ENCODE data around the gene SLC12A6. TPM values are rescaled to one million over a fixed set of nuclear protein-coding genes. Genes with fewer than 3 reads are reported as not detected.
A peak's percentile ranks its signal among the peaks of the same experiment; 100 is the strongest.

SLC12A6 gene
- polyA plus RNA-seq, 4 donors, result 3.5 to 26.0 (median 5.8) TPM

- H3K4me1 ChIP-seq (ENCODE audit: control insufficient read depth in 3 of 3, insufficient read depth in 2 of 3, low read depth in 1 of 3, low read length in 2 of 3), result no peaks in the 10 kb centered on the region
- WGBS, 3 donors, result 86 to 94% (median 89%) methylated on average over 1 of the region's 1 CpG
- DNase-seq (no peak), FAIRE-seq (no peak)
- H3K27ac ChIP-seq (ENCODE audit: low read depth in 1 of 3, low read length in 2 of 3), result no peak overlapping the region
- H3K27me3 ChIP-seq (ENCODE audit: control insufficient read depth in 3 of 3, insufficient read depth in 3 of 3, low read length in 3 of 3), result no peaks in the 10 kb centered on the region
- H3K9me3 ChIP-seq (ENCODE audit: control insufficient read depth in 2 of 2, insufficient read depth in 1 of 2, low read depth in 1 of 2, low read length in 1 of 2), result no peaks in the 10 kb centered on the region
- no peak overlapping the region for H3K4me3 ChIP-seq (ENCODE audit: low read depth in 1 of 3, low read length in 3 of 3)
- peaks cover 2% of the 10 kb centered on the region in 3 donors for H3K36me3 ChIP-seq (ENCODE audit: control insufficient read depth in 3 of 3, insufficient read depth in 2 of 3, low read depth in 1 of 3, low read length in 3 of 3)
Measured at GRCh38 chr15:34311563-34311962, 26.0 kb downstream of the SLC12A6 start.

- Histone ChIP-seq H3K9me3 (ENCODE audit: control insufficient read depth in 2 of 2, insufficient read depth in 1 of 2, low read depth in 1 of 2, low read length in 1 of 2) (no peaks in the 10 kb centered on the region), H3K36me3 (ENCODE audit: control insufficient read depth in 3 of 3, insufficient read depth in 2 of 3, low read depth in 1 of 3, low read length in 3 of 3) (peaks cover 0 to 4% (median 0%) of the 10 kb centered on the region in 3 donors), H3K27me3 (ENCODE audit: control insufficient read depth in 3 of 3, insufficient read depth in 3 of 3, low read length in 3 of 3) (no peaks in the 10 kb centered on the region), H3K27ac (ENCODE audit: low read depth in 1 of 3, low read length in 2 of 3) (no peak overlapping the region), H3K4me3 (ENCODE audit: low read depth in 1 of 3, low read length in 3 of 3) (no peak overlapping the region), H3K4me1 (ENCODE audit: control insufficient read depth in 3 of 3, insufficient read depth in 2 of 3, low read depth in 1 of 3, low read length in 2 of 3) (no peaks in the 10 kb centered on the region)
- FAIRE-seq (no peak), DNase-seq (no peak)
Measured at GRCh38 chr15:34304613-34305012, 33.0 kb downstream of the SLC12A6 start.

DNA sequence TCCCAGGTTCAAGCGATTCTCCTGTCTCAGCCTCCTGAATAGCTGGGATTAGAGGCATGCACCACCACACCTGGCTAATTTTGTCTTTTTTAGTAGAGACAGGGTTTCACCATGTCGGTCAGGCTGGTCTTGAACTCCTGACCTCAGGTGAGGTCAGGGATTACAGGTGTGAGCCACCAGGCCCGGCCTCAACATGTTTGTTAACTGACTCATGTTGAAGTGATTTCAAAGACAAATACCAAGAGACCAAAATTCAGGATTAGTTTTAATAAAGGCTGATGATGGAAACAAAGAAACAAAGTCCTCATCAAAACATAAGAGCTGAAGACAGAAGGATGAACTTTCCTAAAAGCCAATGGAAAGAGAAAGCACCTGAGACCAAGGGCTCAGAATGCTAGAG lies 36.5 kb downstream of the SLC12A6 start:
- Histone ChIP-seq H3K9me3 (ENCODE audit: control insufficient read depth in 2 of 2, insufficient read depth in 1 of 2, low read depth in 1 of 2, low read length in 1 of 2) (no peaks in the 10 kb centered on the region), H3K4me3 (ENCODE audit: low read depth in 1 of 3, low read length in 3 of 3) (no peak overlapping the region), H3K27ac (ENCODE audit: low read depth in 1 of 3, low read length in 2 of 3) (no peak overlapping the region), H3K4me1 (ENCODE audit: control insufficient read depth in 3 of 3, insufficient read depth in 2 of 3, low read depth in 1 of 3, low read length in 2 of 3) (peaks cover 0 to 3% (median 0%) of the 10 kb centered on the region in 3 donors), H3K27me3 (ENCODE audit: control insufficient read depth in 3 of 3, insufficient read depth in 3 of 3, low read length in 3 of 3) (no peaks in the 10 kb centered on the region), H3K36me3 (ENCODE audit: control insufficient read depth in 3 of 3, insufficient read depth in 2 of 3, low read depth in 1 of 3, low read length in 3 of 3) (peaks cover 0 to 2% (median under 1%) of the 10 kb centered on the region in 3 donors)
- 67 to 91% (median 89%) methylated on average over 3 of the region's 3 CpGs for WGBS, 3 donors
- FAIRE-seq (no peak), DNase-seq (no peak)

- no peak overlapping the region for H3K4me3 ChIP-seq (ENCODE audit: low read depth in 1 of 3, low read length in 3 of 3)
- 5 to 19% (median 16%) methylated on average over 1 of the region's 1 CpG for WGBS, 3 donors
Measured at GRCh38 chr15:34297059-34297458, 40.5 kb downstream of the SLC12A6 start.

DNA sequence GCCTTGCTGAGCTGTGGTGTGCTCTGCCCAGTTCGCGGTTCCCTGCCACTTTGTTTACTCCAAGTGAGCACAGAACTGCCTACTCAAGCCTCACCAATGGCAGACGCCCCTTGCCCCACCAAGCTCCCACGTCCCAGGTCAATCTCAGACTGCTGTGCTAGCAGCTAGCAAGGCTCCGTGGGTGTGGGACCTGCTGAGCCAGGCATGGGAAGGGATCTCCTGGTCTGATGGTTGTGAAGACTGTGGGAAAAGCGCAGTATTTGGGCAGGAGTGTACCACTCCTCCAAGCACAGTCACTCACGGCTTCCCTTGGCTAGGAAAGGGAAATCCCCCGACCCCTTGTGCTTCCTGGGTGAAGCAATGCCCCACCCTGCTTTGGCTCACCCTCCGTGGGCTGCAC lies 45.0 kb downstream of the SLC12A6 start:
- WGBS, 3 donors, result 87 to 97% (median 95%) methylated on average over 9 of the region's 9 CpGs
- Histone ChIP-seq H3K27ac (ENCODE audit: low read depth in 1 of 3, low read length in 2 of 3) (no peak overlapping the region), H3K36me3 (ENCODE audit: control insufficient read depth in 3 of 3, insufficient read depth in 2 of 3, low read depth in 1 of 3, low read length in 3 of 3) (peaks cover 0 to 14% (median 2%) of the 10 kb centered on the region in 3 donors), H3K27me3 (ENCODE audit: control insufficient read depth in 3 of 3, insufficient read depth in 3 of 3, low read length in 3 of 3) (no peaks in the 10 kb centered on the region), H3K9me3 (ENCODE audit: control insufficient read depth in 2 of 2, insufficient read depth in 1 of 2, low read depth in 1 of 2, low read length in 1 of 2) (peaks cover 0 to 14% of the 10 kb centered on the region in 2 donors), H3K4me3 (ENCODE audit: low read depth in 1 of 3, low read length in 3 of 3) (no peak overlapping the region), H3K4me1 (ENCODE audit: control insufficient read depth in 3 of 3, insufficient read depth in 2 of 3, low read depth in 1 of 3, low read length in 2 of 3) (peaks cover 0 to 3% (median 0%) of the 10 kb centered on the region in 3 donors)
- DNase-seq (no peak), FAIRE-seq (no peak)

More at GRCh38 chr15:34297059-34297458, 40.5 kb downstream of the SLC12A6 start:
- H3K27me3 ChIP-seq (ENCODE audit: control insufficient read depth in 3 of 3, insufficient read depth in 3 of 3, low read length in 3 of 3), result no peaks in the 10 kb centered on the region
- H3K36me3 ChIP-seq (ENCODE audit: control insufficient read depth in 3 of 3, insufficient read depth in 2 of 3, low read depth in 1 of 3, low read length in 3 of 3), result peaks cover 0 to 14% (median 2%) of the 10 kb centered on the region in 3 donors
- peaks cover 0 to 14% of the 10 kb centered on the region in 2 donors for H3K9me3 ChIP-seq (ENCODE audit: control insufficient read depth in 2 of 2, insufficient read depth in 1 of 2, low read depth in 1 of 2, low read length in 1 of 2)
- FAIRE-seq, result no peak
- no peak for DNase-seq
- peaks cover 0 to 3% (median 0%) of the 10 kb centered on the region in 3 donors for H3K4me1 ChIP-seq (ENCODE audit: control insufficient read depth in 3 of 3, insufficient read depth in 2 of 3, low read depth in 1 of 3, low read length in 2 of 3)
- no peak overlapping the region for H3K27ac ChIP-seq (ENCODE audit: low read depth in 1 of 3, low read length in 2 of 3)

- 16 to 65% (median 30%) methylated on average over 2 of the region's 2 CpGs for WGBS, 3 donors
- Histone ChIP-seq H3K4me1 (ENCODE audit: control insufficient read depth in 3 of 3, insufficient read depth in 2 of 3, low read depth in 1 of 3, low read length in 2 of 3) (no peaks in the 10 kb centered on the region), H3K9me3 (ENCODE audit: control insufficient read depth in 2 of 2, insufficient read depth in 1 of 2, low read depth in 1 of 2, low read length in 1 of 2) (no peaks in the 10 kb centered on the region), H3K27ac (ENCODE audit: low read depth in 1 of 3, low read length in 2 of 3) (no peak overlapping the region), H3K27me3 (ENCODE audit: control insufficient read depth in 3 of 3, insufficient read depth in 3 of 3, low read length in 3 of 3) (no peaks in the 10 kb centered on the region), H3K4me3 (ENCODE audit: low read depth in 1 of 3, low read length in 3 of 3) (no peak overlapping the region), H3K36me3 (ENCODE audit: control insufficient read depth in 3 of 3, insufficient read depth in 2 of 3, low read depth in 1 of 3, low read length in 3 of 3) (no peaks in the 10 kb centered on the region)
- FAIRE-seq, result no peak
- peak; percentile 16 to 17 for DNase-seq
Measured at GRCh38 chr15:34284937-34285336, 52.6 kb downstream of the SLC12A6 start.

- no peak for DNase-seq
- H3K27me3 ChIP-seq (ENCODE audit: control insufficient read depth in 3 of 3, insufficient read depth in 3 of 3, low read length in 3 of 3), result no peaks in the 10 kb centered on the region
- FAIRE-seq, result no peak
- H3K4me1 ChIP-seq (ENCODE audit: control insufficient read depth in 3 of 3, insufficient read depth in 2 of 3, low read depth in 1 of 3, low read length in 2 of 3), result no peaks in the 10 kb centered on the region
- H3K36me3 ChIP-seq (ENCODE audit: control insufficient read depth in 3 of 3, insufficient read depth in 2 of 3, low read depth in 1 of 3, low read length in 3 of 3), result no peaks in the 10 kb centered on the region
- no peak overlapping the region for H3K27ac ChIP-seq (ENCODE audit: low read depth in 1 of 3, low read length in 2 of 3)
- no peaks in the 10 kb centered on the region for H3K9me3 ChIP-seq (ENCODE audit: control insufficient read depth in 2 of 2, insufficient read depth in 1 of 2, low read depth in 1 of 2, low read length in 1 of 2)
- no peak overlapping the region for H3K4me3 ChIP-seq (ENCODE audit: low read depth in 1 of 3, low read length in 3 of 3)
- WGBS, 3 donors, result 84 to 91% (median 91%) methylated on average over 1 of the region's 1 CpG
Measured at GRCh38 chr15:34282384-34282783, 55.2 kb downstream of the SLC12A6 start.

DNA sequence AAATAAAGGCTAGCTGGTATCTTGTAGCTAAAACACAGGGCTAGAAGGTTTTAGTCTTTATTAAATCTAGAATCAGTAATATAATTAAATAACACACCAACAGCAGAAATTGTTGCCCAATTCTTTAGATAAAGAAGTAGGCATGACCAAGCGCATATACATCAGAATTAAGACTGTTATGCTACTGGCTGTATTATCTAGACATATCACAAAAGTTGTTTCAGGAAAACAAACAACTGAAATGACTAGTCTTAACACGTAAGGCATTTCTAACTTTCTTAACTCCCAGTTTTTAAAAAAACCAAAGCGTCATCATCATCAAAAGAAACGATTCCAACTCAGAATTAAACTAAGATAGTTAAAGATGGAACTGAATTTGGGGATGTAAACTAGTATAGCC lies 57.4 kb downstream of the SLC12A6 start:
- Histone ChIP-seq H3K4me3 (ENCODE audit: low read depth in 1 of 3, low read length in 3 of 3) (no peak overlapping the region), H3K36me3 (ENCODE audit: control insufficient read depth in 3 of 3, insufficient read depth in 2 of 3, low read depth in 1 of 3, low read length in 3 of 3) (no peaks in the 10 kb centered on the region), H3K9me3 (ENCODE audit: control insufficient read depth in 2 of 2, insufficient read depth in 1 of 2, low read depth in 1 of 2, low read length in 1 of 2) (no peaks in the 10 kb centered on the region), H3K27ac (ENCODE audit: low read depth in 1 of 3, low read length in 2 of 3) (no peak overlapping the region), H3K27me3 (ENCODE audit: control insufficient read depth in 3 of 3, insufficient read depth in 3 of 3, low read length in 3 of 3) (no peaks in the 10 kb centered on the region), H3K4me1 (ENCODE audit: control insufficient read depth in 3 of 3, insufficient read depth in 2 of 3, low read depth in 1 of 3, low read length in 2 of 3) (no peaks in the 10 kb centered on the region)
- WGBS, 3 donors, result 89 to 93% (median 90%) methylated on average over 4 of the region's 4 CpGs
- FAIRE-seq, result no peak
- no peak for DNase-seq

- no peaks in the 10 kb centered on the region for H3K9me3 ChIP-seq (ENCODE audit: control insufficient read depth in 2 of 2, insufficient read depth in 1 of 2, low read depth in 1 of 2, low read length in 1 of 2)
- no peaks in the 10 kb centered on the region for H3K27me3 ChIP-seq (ENCODE audit: control insufficient read depth in 3 of 3, insufficient read depth in 3 of 3, low read length in 3 of 3)
- H3K4me3 ChIP-seq (ENCODE audit: low read depth in 1 of 3, low read length in 3 of 3), result no peak overlapping the region
- WGBS, 3 donors, result 91 to 100% (median 92%) methylated on average over 2 of the region's 2 CpGs
- no peak overlapping the region for H3K27ac ChIP-seq (ENCODE audit: low read depth in 1 of 3, low read length in 2 of 3)
- FAIRE-seq (no peak), DNase-seq (no peak)
- no peaks in the 10 kb centered on the region for H3K4me1 ChIP-seq (ENCODE audit: control insufficient read depth in 3 of 3, insufficient read depth in 2 of 3, low read depth in 1 of 3, low read length in 2 of 3)
- no peaks in the 10 kb centered on the region for H3K36me3 ChIP-seq (ENCODE audit: control insufficient read depth in 3 of 3, insufficient read depth in 2 of 3, low read depth in 1 of 3, low read length in 3 of 3)
Measured at GRCh38 chr15:34279368-34279767, 58.2 kb downstream of the SLC12A6 start.
